GM21786 (cell line): ENCODE measurements around the gene ZMIZ1.
"Not testable (repeated sequence)": the region's sequence is repeated elsewhere in the genome, so short reads cannot be mapped to it uniquely, and the experiment has no call there.

Experiments
- ATAC-seq: cut with Tn5 transposase; IDR thresholded peaks from one replicate; pipeline ENCODE4 v1.9.1; 2021; ENCODE audit not compliant: unreplicated experiment

Gene ZMIZ1

GRCh38 chr10:79279047-79279446 is 210.3 kb downstream of the ZMIZ1 start:
- not testable (repeated sequence) for ATAC-seq

- no peak for ATAC-seq
These were observed 212.2 kb downstream of the ZMIZ1 start for GRCh38 chr10:79280956-79281355.

DNA sequence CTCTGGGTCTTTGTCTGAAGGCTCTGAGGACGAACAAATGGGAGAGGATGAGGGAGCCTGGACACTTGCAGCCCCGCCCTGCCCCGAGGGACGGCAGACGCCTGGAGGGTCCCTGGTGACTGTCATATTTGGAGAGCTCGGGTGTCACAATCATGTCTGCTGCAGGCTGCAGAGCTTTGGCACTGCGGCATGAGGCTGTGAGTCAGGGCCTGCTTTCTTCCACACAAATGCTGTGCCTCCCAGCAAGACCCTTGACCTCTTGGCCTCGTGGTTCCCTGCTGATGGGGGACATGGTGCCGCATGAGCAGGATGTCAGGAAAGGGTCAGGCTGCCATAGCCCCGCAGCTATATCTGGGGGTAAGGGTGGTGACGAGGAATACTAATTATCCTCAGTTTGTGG is 213.6 kb downstream of the ZMIZ1 start:
- ATAC-seq, result no peak

DNA sequence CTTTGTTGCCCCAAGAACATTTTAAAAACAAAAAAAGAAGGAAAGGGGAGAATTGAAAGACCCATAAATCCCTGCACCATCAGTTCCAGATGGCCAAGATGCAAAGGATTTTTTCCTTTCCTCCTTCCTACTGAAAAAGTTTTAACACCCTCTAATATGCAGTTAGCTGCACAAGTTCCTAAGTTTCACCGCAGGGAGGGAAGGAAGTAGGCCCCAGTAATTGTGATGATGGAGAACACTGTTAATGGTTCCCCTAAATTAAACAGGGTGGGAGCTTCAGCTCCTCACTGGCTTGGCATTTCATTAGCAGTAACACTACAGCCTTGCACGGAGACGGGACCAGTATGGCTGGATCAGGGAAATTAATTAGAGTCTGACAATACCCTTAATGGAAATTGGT is 214.8 kb downstream of the ZMIZ1 start:
- ATAC-seq, result no peak

DNA sequence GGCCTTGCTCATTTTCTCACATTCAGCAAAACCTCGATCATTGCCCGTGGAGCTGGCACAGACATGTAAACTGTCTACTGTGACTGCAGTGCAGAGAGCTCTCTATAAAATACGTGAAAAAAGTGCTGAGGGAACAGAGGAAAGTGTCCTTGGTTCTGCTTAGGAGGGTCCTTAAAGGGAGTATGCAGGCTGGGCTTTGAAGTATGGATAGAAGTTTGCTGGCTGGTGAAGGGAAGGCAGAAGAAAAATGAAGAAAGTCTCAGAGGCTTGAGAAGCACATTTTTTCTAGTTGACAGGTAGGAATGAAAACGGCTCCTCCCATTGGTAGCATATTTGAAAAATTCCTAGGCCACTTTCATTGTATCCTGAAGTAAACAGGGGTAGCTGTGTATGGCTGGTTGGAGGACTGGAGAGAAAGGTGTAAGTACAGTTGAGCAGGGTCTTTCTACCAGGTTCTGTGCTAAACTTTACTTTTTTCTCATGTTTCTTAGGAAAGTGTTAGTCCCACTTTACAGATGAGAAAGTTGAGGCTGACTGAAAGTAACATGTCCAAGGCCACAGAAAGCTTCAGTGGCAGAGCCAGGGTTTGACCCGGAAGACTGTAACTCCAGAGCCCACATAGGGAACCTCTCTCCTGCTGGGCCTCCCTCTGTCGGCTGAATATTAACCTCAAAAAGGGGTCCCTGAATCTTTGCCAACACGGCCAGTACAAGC is 215.5 kb downstream of the ZMIZ1 start:
- ATAC-seq, result no peak

- ATAC-seq, result peak; percentile 55
These were observed 216.8 kb downstream of the ZMIZ1 start for GRCh38 chr10:79285315-79286197.

GRCh38 chr10:79286318-79286951 is 217.7 kb downstream of the ZMIZ1 start:
- ATAC-seq, result peak; percentile 83

DNA sequence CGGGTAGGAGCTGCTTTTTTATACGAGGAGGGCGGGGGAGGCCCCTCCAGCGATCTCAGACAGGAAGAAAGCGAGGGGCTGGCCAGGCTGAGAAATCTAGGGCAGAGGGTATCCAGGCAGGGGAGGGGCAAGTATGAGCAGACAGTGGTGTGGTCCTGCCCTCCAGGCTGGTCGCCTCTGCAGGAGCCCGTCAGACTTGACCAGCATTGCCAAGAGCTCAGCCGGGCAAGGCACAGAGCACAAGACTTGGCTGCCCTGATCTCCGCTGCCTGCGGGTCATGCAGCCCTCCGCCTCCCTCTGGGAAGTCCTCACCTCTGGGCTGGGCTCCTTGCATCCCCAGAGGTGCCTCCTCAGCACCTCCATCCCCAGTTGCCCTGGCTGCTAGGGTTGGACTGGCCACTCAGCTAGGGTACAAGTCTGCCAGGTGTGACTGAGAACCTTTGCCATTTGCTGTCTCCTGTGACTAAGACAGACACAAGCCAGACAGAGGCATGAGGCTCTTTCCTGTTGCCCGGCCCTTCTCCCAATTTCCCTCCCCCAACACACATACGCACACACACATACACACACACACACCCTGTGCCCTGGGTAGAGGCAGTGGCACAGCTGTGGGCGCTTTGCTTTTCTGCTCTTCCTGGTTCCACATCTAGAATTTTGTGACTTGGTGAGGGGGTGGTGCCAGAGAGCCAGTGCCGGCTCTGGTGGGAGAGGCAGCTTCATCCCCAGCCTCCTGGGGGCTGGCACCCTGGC is 219.4 kb downstream of the ZMIZ1 start:
- ATAC-seq, result no peak

GRCh38 chr10:79289801-79290200 is 221.0 kb downstream of the ZMIZ1 start:
- no peak for ATAC-seq

- ATAC-seq, result no peak
These were observed 223.4 kb downstream of the ZMIZ1 start for GRCh38 chr10:79292026-79292766.

- no peak for ATAC-seq
These were observed 224.4 kb downstream of the ZMIZ1 start for GRCh38 chr10:79292891-79293746.

- no peak for ATAC-seq
These were observed 225.2 kb downstream of the ZMIZ1 start for GRCh38 chr10:79293841-79294581.

GRCh38 chr10:79295563-79295962 is 226.8 kb downstream of the ZMIZ1 start:
- no peak for ATAC-seq

DNA sequence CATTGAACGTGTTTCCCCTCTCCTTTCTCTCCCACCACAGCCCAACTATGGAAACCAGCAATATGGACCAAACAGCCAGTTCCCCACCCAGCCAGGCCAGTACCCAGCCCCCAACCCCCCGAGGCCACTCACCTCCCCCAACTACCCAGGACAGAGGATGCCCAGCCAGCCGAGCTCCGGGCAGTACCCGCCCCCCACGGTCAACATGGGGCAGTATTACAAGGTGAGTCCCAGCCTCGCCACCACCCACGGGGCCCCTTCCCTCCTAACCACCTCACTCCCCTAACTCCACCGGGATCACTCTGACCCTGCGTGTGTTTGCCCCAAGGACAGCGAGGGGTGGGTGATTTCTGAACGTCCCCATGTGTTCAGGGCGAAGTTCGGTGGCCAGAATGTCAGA is 227.7 kb downstream of the ZMIZ1 start:
- no peak for ATAC-seq

DNA sequence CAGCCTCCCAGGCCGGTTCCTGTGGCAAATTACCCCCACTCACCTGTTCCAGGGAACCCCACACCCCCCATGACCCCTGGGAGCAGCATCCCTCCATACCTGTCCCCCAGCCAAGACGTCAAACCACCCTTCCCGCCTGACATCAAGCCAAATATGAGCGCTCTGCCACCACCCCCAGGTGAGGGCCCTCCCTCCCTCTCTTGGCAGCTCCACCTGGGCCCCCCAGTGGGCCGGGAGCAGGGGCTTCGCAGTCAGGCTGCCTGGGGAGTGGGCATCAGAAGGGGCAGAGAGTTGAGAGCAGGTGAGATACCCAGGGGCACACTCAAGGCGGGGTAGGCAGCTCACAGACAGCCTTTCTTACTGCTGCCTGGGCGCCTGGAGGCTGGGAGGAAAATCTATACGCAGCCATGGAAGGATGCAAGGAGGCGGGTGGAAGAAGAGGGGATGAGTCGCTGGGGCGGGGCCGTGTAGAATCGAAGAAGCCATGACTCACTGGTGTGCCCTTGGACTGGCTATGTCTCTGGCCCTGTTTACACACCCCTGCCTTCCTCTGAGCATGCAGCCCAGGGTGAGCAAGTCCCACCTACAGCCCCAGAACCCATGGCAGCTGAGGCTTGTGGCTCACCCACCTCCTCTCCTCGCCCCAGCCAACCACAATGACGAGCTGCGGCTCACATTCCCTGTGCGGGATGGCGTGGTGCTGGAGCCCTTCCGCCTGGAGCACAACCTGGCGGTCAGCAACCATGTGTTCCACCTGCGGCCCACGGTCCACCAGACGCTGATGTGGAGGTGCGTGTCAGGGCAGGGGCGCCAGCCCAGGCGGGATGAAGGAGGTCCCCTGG is 229.9 kb downstream of the ZMIZ1 start:
- no peak for ATAC-seq

GRCh38 chr10:79299397-79300241 is 230.9 kb downstream of the ZMIZ1 start:
- ATAC-seq, result no peak

DNA sequence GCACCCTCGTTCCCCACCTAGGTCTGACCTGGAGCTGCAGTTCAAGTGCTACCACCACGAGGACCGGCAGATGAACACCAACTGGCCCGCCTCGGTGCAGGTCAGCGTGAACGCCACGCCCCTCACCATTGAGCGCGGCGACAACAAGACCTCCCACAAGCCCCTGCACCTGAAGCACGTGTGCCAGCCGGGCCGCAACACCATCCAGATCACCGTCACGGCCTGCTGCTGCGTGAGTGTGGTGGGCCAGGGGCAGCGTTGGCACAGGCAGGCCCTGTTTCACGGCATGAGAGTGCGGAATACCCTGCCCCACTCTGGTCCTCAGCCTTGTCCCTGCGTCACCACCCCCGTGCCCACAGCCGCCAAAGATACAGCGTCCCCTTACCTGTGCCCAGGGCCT is 231.9 kb downstream of the ZMIZ1 start:
- no peak for ATAC-seq
